Neural cell (in vitro differentiated cells): ENCODE data around the gene ASB4. TPM values are rescaled to one million over a fixed set of nuclear protein-coding genes. Genes with fewer than 3 reads are reported as not detected.

ENCODE experiments used
- H2AFZ ChIP-seq: fragments of 200-600, 300-800 bp; sonication (generic), shearing (Covaris generic); 2 replicates; pipeline ENCODE4 v1.6.0; 2014; ENCODE audit warnings: low read depth, mild to moderate bottlenecking, antibody characterized with exemption, low read length, moderate library complexity
- H3F3A ChIP-seq: fragments of 200-600 bp; shearing (Covaris generic); 2 replicates; pipeline ENCODE4 v1.6.1; 2016; ENCODE audit warnings: mild to moderate bottlenecking, moderate library complexity, mixed read lengths, antibody characterized with exemption, low read length; ENCODE audit not compliant: insufficient read depth, poor library complexity, severe bottlenecking
- H3K27ac ChIP-seq: fragments of 200-600, 300-800 bp; sonication (generic), shearing (Covaris generic); 2 replicates; pipeline ENCODE4 v1.5.1; 2014; ENCODE audit warnings: mild to moderate bottlenecking, low read length, moderate library complexity
- H3K27me3 ChIP-seq: fragments of 300-800, 200-600 bp; sonication (generic), shearing (Covaris generic); 2 replicates; pipeline ENCODE4 v1.6.0; 2014; ENCODE audit warnings: mild to moderate bottlenecking, low read depth, low read length, moderate library complexity; ENCODE audit not compliant: insufficient read depth
- H3K36me3 ChIP-seq: fragments of 300-800, 200-600 bp; sonication (generic), shearing (Covaris generic); 2 replicates; pipeline ENCODE4 v1.5.1; 2014; ENCODE audit warnings: mild to moderate bottlenecking, antibody characterized with exemption, low read length, moderate library complexity; ENCODE audit not compliant: insufficient read depth
- H3K4me2 ChIP-seq: fragments of 300-800, 200-600 bp; sonication (generic), shearing (Covaris generic); 2 replicates; pipeline ENCODE4 v1.6.0; 2014; ENCODE audit warnings: mild to moderate bottlenecking, low read length
- H3K4me3 ChIP-seq: fragments of 300-800, 200-600 bp; sonication (generic), shearing (Covaris generic); 2 replicates; pipeline ENCODE4 v1.5.1; 2014; ENCODE audit warnings: mild to moderate bottlenecking, low read length, moderate library complexity
- H3K79me2 ChIP-seq: fragments of 200-600 bp; shearing (Covaris generic); replicated peaks from 2 replicates; pipeline ENCODE4 v1.6.0; 2014; ENCODE audit warnings: mild to moderate bottlenecking, low read length, moderate library complexity; ENCODE audit not compliant: insufficient read depth
- H3K9ac ChIP-seq: fragments of 300-800, 200-600 bp; sonication (generic), shearing (Covaris generic); 2 replicates; pipeline ENCODE4 v1.6.1; 2016; ENCODE audit warnings: mild to moderate bottlenecking, low read length, mixed read lengths
- H3K9me2 ChIP-seq: fragments of 200-600 bp; shearing (Covaris generic); 2 replicates; pipeline ENCODE4 v1.6.1; 2016; ENCODE audit warnings: mild to moderate bottlenecking, low read length, mixed read lengths; ENCODE audit not compliant: insufficient read depth
- H3K9me3 ChIP-seq: fragments of 200-600, 300-800 bp; sonication (generic), shearing (Covaris generic); 2 replicates; pipeline ENCODE4 v1.6.1; 2016; ENCODE audit warnings: mild to moderate bottlenecking, mixed run types, low read length, moderate library complexity, mixed read lengths
- H4K20me1 ChIP-seq: fragments of 200-600 bp; shearing (Covaris generic); 2 replicates; pipeline ENCODE4 v1.6.1; 2016; ENCODE audit warnings: mild to moderate bottlenecking, mixed run types; ENCODE audit not compliant: insufficient read depth
- CTCF ChIP-seq: fragments of 450-650 bp; IDR thresholded peaks from 2 replicates; pipeline ENCODE4 v1.5.1; 2014; ENCODE audit warnings: antibody characterized with exemption, mild to moderate bottlenecking, moderate library complexity; ENCODE audit not compliant: poor library complexity, severe bottlenecking
- EP300 ChIP-seq: fragments of 450-650 bp; conservative IDR thresholded peaks from 2 replicates; pipeline ENCODE4 v1.6.1; 2014; ENCODE audit warnings: antibody characterized with exemption, mild to moderate bottlenecking, moderate library complexity; ENCODE audit not compliant: poor library complexity, severe bottlenecking
- EZH2 ChIP-seq: fragments of 200-600, 300-800 bp; shearing (Covaris generic), sonication (generic); IDR thresholded peaks from 2 replicates; pipeline ENCODE4 v1.6.1; 2014; ENCODE audit warnings: antibody characterized with exemption, low read length, borderline replicate concordance, mild to moderate bottlenecking; ENCODE audit not compliant: insufficient read depth, poor library complexity, severe bottlenecking
- MXI1 ChIP-seq: fragments of 450-650 bp; conservative IDR thresholded peaks from 2 replicates; pipeline ENCODE4 v1.6.1; 2014; ENCODE audit warnings: antibody characterized with exemption, mild to moderate bottlenecking; ENCODE audit not compliant: poor library complexity, severe bottlenecking
- POLR2AphosphoS5 ChIP-seq: IDR thresholded peaks from 2 replicates; pipeline ENCODE4 v1.6.1; 2012
- RAD21 ChIP-seq: fragments of 450-650 bp; conservative IDR thresholded peaks from 2 replicates; pipeline ENCODE4 v1.6.1; 2014; ENCODE audit warnings: antibody characterized with exemption, mild to moderate bottlenecking, moderate library complexity
- REST ChIP-seq: IDR thresholded peaks from 2 replicates; pipeline ENCODE4 v1.6.1; 2012; ENCODE audit warnings: borderline replicate concordance
- SMC3 ChIP-seq: fragments of 450-650 bp; conservative IDR thresholded peaks from 2 replicates; pipeline ENCODE4 v1.6.1; 2014; ENCODE audit warnings: antibody characterized with exemption, mild to moderate bottlenecking, moderate library complexity; ENCODE audit not compliant: poor library complexity
- TAF1 ChIP-seq: IDR thresholded peaks from 2 replicates; pipeline ENCODE4 v1.6.1; 2012; ENCODE audit warnings: low read depth
- polyA plus RNA-seq: library from polyadenylated mRNA; depleted of rRNA; stranded (reverse); fragments of >200 nt; gene quantifications from 2 replicates; pipeline ENCODE4 v1.2.3, GENCODE V29; 2014

Gene ASB4
- polyA plus RNA-seq, 1 donor from 2014 or later, result 0.11 TPM

- H3K4me3 ChIP-seq, result no peak overlapping the region
- H3K4me2 ChIP-seq, result no peak overlapping the region
- no peaks in the 10 kb centered on the region for H3K36me3 ChIP-seq
- no peak overlapping the region for H3K27ac ChIP-seq
- H3K27me3 ChIP-seq, result no peaks in the 10 kb centered on the region
- no peaks in the 10 kb centered on the region for H4K20me1 ChIP-seq
- no peaks in the 10 kb centered on the region for H3F3A ChIP-seq
- TF ChIP-seq TAF1, result no peak
- no peak for TF ChIP-seq MXI1
- TF ChIP-seq REST, result no peak
- no peak for TF ChIP-seq CTCF
- TF ChIP-seq EZH2, result no peak
- no peak for TF ChIP-seq RAD21
- no peak for TF ChIP-seq POLR2AphosphoS5
- no peak for TF ChIP-seq SMC3
- TF ChIP-seq EP300, result no peak
- no peaks in the 10 kb centered on the region for H3K9me2 ChIP-seq
- H2AFZ ChIP-seq, result no peak overlapping the region
- no peak overlapping the region for H3K9ac ChIP-seq
- no peaks in the 10 kb centered on the region for H3K79me2 ChIP-seq
- no peaks in the 10 kb centered on the region for H3K9me3 ChIP-seq
Measured at GRCh38 chr7:95517870-95518269, 32.1 kb downstream of the ASB4 start.

- Histone ChIP-seq H3K36me3 (no peaks in the 10 kb centered on the region), H3K27me3 (no peaks in the 10 kb centered on the region), H3K4me2 (no peak overlapping the region), H3K9me2 (no peaks in the 10 kb centered on the region), H3K79me2 (no peaks in the 10 kb centered on the region), H3K9ac (no peak overlapping the region), H3K9me3 (no peaks in the 10 kb centered on the region), H4K20me1 (no peaks in the 10 kb centered on the region), H3F3A (no peaks in the 10 kb centered on the region), H2AFZ (no peak overlapping the region), H3K4me3 (no peak overlapping the region), H3K27ac (no peak overlapping the region)
- no peak for TF ChIP-seq EZH2
- TF ChIP-seq EP300, result no peak
- TF ChIP-seq TAF1, result no peak
- TF ChIP-seq SMC3, result no peak
- no peak for TF ChIP-seq REST
- no peak for TF ChIP-seq CTCF
- TF ChIP-seq POLR2AphosphoS5, result no peak
- TF ChIP-seq RAD21, result no peak
- TF ChIP-seq MXI1, result no peak
Measured at GRCh38 chr7:95520136-95520535, 34.4 kb downstream of the ASB4 start.
